K562 (cell line): Measurements from ENCODE around the gene DNAJB11. TPM values are rescaled to one million over a fixed set of nuclear protein-coding genes. Genes with fewer than 3 reads are reported as not detected.

Source experiments
- BCLAF1 ChIP-seq, 2 experiments: fragments of 450-650 bp in 1 of 2; IDR thresholded peaks; 2 replicates each; pipeline ENCODE4 v1.6.1; 2011 to 2017; ENCODE audit warnings: low read depth in 2 of 2, antibody characterized with exemption in 1 of 2, borderline replicate concordance in 1 of 2, low read length in 1 of 2, mild to moderate bottlenecking in 1 of 2, mixed read lengths in 1 of 2; ENCODE audit not compliant: control insufficient read depth in 1 of 2
- BRF2 ChIP-seq: IDR thresholded peaks from 3 replicates; pipeline ENCODE4 v1.6.1; 2011; ENCODE audit warnings: borderline replicate concordance, mild to moderate bottlenecking; ENCODE audit not compliant: insufficient read length, insufficient read depth
- CBFA2T2 ChIP-seq: fragments of 450-650 bp; conservative IDR thresholded peaks from 2 replicates; pipeline ENCODE4 v1.6.1; 2017; ENCODE audit warnings: mild to moderate bottlenecking
- CHD4 ChIP-seq: fragments of 200-600 bp; sonication (generic); IDR thresholded peaks from 3 replicates; pipeline ENCODE4 v1.6.1; 2012; ENCODE audit warnings: low read depth, mild to moderate bottlenecking, mixed read lengths, low read length, inconsistent platforms; ENCODE audit not compliant: insufficient read depth, insufficient replicate concordance, poor library complexity, severe bottlenecking
- ILF3 ChIP-seq: fragments of 450-650 bp; IDR thresholded peaks from 2 replicates; pipeline ENCODE4 v1.6.1; 2018; ENCODE audit warnings: antibody characterized with exemption, mild to moderate bottlenecking, moderate library complexity, borderline replicate concordance
- JUND ChIP-seq, 2 experiments: IDR thresholded peaks; 2 replicates in 1 of 2; 3 replicates in 1 of 2; pipeline ENCODE4 v1.6.1; 2011; ENCODE audit warnings: borderline replicate concordance in 2 of 2, low read depth in 2 of 2, low read length in 2 of 2, improper control_type of control experiment in 1 of 2, missing biosample characterization in 1 of 2, missing genetic modification characterization in 1 of 2, missing genetic modification reagents in 1 of 2
- KLF6 ChIP-seq: fragments of 250-450 bp; sonication (Bioruptor Pico); IDR thresholded peaks from 2 replicates; pipeline ENCODE4 v1.4.0; 2020; ENCODE audit warnings: mild to moderate bottlenecking, moderate library complexity, borderline replicate concordance
- NUFIP1 ChIP-seq: fragments of 450-650 bp; IDR thresholded peaks from 2 replicates; pipeline ENCODE4 v1.6.1; 2018; ENCODE audit not compliant: partially characterized antibody
- POLR2AphosphoS2 ChIP-seq: IDR thresholded peaks from 2 replicates; pipeline ENCODE4 v1.6.1; 2012; ENCODE audit warnings: low read length, improper control_type of control experiment
- RFX7 ChIP-seq: fragments of 250-450 bp; sonication (Bioruptor Pico); IDR thresholded peaks from 2 replicates; pipeline ENCODE4 v1.5.1; 2021; ENCODE audit warnings: mild to moderate bottlenecking
- RNF219 ChIP-seq: fragments of 250-450 bp; sonication (Bioruptor Pico); IDR thresholded peaks from 2 replicates; pipeline ENCODE4 v1.5.0; 2022; ENCODE audit warnings: mild to moderate bottlenecking
- RUNX1 ChIP-seq: sonication (generic); IDR thresholded peaks from 2 replicates; pipeline ENCODE4 v1.6.1; 2016; ENCODE audit warnings: antibody characterized with exemption, low read depth
- SPI1 ChIP-seq: IDR thresholded peaks from 2 replicates; pipeline ENCODE4 v1.6.1; 2011; ENCODE audit warnings: low read depth, low read length, control low read depth, borderline replicate concordance
- TRIM28 ChIP-seq: fragments of 450-650 bp; IDR thresholded peaks from 2 replicates; pipeline ENCODE4 v1.6.1; 2017
- U2AF1 ChIP-seq: fragments of 200-400 bp; formaldehyde crosslinking; optimal IDR thresholded peaks from 2 replicates; pipeline ENCODE3; 2017; ENCODE audit warnings: mild to moderate bottlenecking, low read depth, low read length, moderate library complexity
- ZEB2 ChIP-seq: fragments of 450-650 bp; IDR thresholded peaks from 2 replicates; pipeline ENCODE4 v1.6.1; 2016
- ZFP1 ChIP-seq: fragments of 450-650 bp; formaldehyde crosslinking; IDR thresholded peaks from 2 replicates; pipeline ENCODE4 v1.4.0; 2020; ENCODE audit warnings: mild to moderate bottlenecking, mixed read lengths
- ZNF133 ChIP-seq: fragments of 250-450 bp; sonication (Bioruptor Pico); IDR thresholded peaks from 2 replicates; pipeline ENCODE4 v1.4.0; 2020; ENCODE audit warnings: mild to moderate bottlenecking
- ZNF398 ChIP-seq: fragments of 250-450 bp; sonication (Bioruptor Pico); IDR thresholded peaks from 2 replicates; pipeline ENCODE4 v1.8.0; 2021; ENCODE audit warnings: moderate library complexity, mild to moderate bottlenecking, inconsistent platforms
- polyA plus RNA-seq, 8 experiments: library from polyadenylated mRNA; depleted of rRNA in 4 of 8; stranded (reverse) in 5 of 8; unstranded in 3 of 8; fragments of >200 nt; fragmentation: Nextera tagmentation in 2 of 8; fragmentation: Illumina TruSeq in 1 of 8; extraction: Ambion mirVana in 2 of 8; extraction: Trizol in 1 of 8; gene quantifications; 2 replicates each; pipeline versions ENCODE4 v1.2.1 to v1.2.3, GENCODE V29; 2011 to 2014; ENCODE audit warnings: inconsistent platforms in 1 of 8, missing spikeins in 1 of 8
- total RNA-seq, 7 experiments: library from RNA; depleted of rRNA in 6 of 7; stranded (reverse); fragments of >200 nt in 6 of 7; fragmentation: Illumina TruSeq in 2 of 7; extraction: Trizol in 2 of 7; gene quantifications; 2 replicates each; pipeline versions ENCODE4 v1.2.1 to v1.2.3, GENCODE V29; 2011 to 2021; ENCODE audit warnings: low replicate concordance in 1 of 7

The DNAJB11 gene
- total and polyA plus RNA-seq, 9 of the 15 experiments (the other 6 are each of a cell fraction or from before 2014, with no cell fraction given): 14.8 to 74.7 (median 63.8) TPM

GRCh38 chr3:186540221-186540834, 30.2 kb upstream of the DNAJB11 start (continued):
- TF ChIP-seq RNF219 (CRISPR knock-in tag): no peak
- no peak for TF ChIP-seq CHD4
- no peak for TF ChIP-seq NUFIP1
- no peak for TF ChIP-seq RFX7
- TF ChIP-seq ZNF398 (CRISPR knock-in tag): no peak
- peak; percentile 73 for TF ChIP-seq JUND (IDR thresholded peaks at IDR 0.05; ENCODE audit: borderline replicate concordance, low read depth, low read length)
- TF ChIP-seq JUND (tag; IDR thresholded peaks at IDR 0.05; ENCODE audit: borderline replicate concordance, low read depth, low read length): peak; percentile 53; the same call in 2 of the 3 replicates
- peak; percentile 59 for TF ChIP-seq ZEB2
- TF ChIP-seq CBFA2T2: no peak
- no peak for TF ChIP-seq ZNF133
- no peak for TF ChIP-seq ZFP1 (CRISPR knock-in tag)
- no peak for TF ChIP-seq KLF6 (CRISPR knock-in tag)
- no peak for TF ChIP-seq U2AF1
- no peak for TF ChIP-seq ILF3
- TF ChIP-seq BRF2: no peak
- TF ChIP-seq POLR2AphosphoS2: peak; percentile 81
- no peak for TF ChIP-seq TRIM28
- TF ChIP-seq RUNX1: no peak
- no peak for TF ChIP-seq BCLAF1 (IDR thresholded peaks at IDR 0.05; ENCODE audit: borderline replicate concordance in 1 of 2, control insufficient read depth in 1 of 2, low read depth in 2 of 2, low read length in 1 of 2)
- no peak for TF ChIP-seq SPI1
